ENCODE data around the gene SYN1. TPM values are rescaled to one million over a fixed set of nuclear protein-coding genes. Genes with fewer than 3 reads are reported as not detected.

The SYN1 gene
- polyA plus RNA-seq, 1 donor, result 11.6 TPM

GRCh38 chrX:47597222-47597621, 22.4 kb downstream of the SYN1 start:
- no peak for DNase-seq (ENCODE audit: low read depth)

GRCh38 chrX:47596256-47596655, 23.4 kb downstream of the SYN1 start:
- no peak for DNase-seq (ENCODE audit: low read depth)

GRCh38 chrX:47595716-47596251, 23.9 kb downstream of the SYN1 start:
- DNase-seq (ENCODE audit: low read depth), result no peak

GRCh38 chrX:47593522-47593921, 26.1 kb downstream of the SYN1 start:
- no peak for DNase-seq (ENCODE audit: low read depth)

- DNase-seq (ENCODE audit: low read depth), result no peak
Observed at GRCh38 chrX:47590984-47591383, 28.7 kb downstream of the SYN1 start.

GRCh38 chrX:47587906-47588735, 31.5 kb downstream of the SYN1 start:
- no peak for DNase-seq (ENCODE audit: low read depth)

GRCh38 chrX:47587091-47587891, 32.4 kb downstream of the SYN1 start:
- DNase-seq (ENCODE audit: low read depth), result no peak

- no peak for DNase-seq (ENCODE audit: low read depth)
Observed at GRCh38 chrX:47586043-47586787, 33.4 kb downstream of the SYN1 start.

GRCh38 chrX:47585273-47585672, 34.4 kb downstream of the SYN1 start:
- DNase-seq (ENCODE audit: low read depth), result no peak

GRCh38 chrX:47584714-47585113, 34.9 kb downstream of the SYN1 start:
- no peak for DNase-seq (ENCODE audit: low read depth)

- no peak for DNase-seq (ENCODE audit: low read depth)
Observed at GRCh38 chrX:47583240-47583861, 36.3 kb downstream of the SYN1 start.

- peak; percentile 61 for DNase-seq (ENCODE audit: low read depth)
Observed at GRCh38 chrX:47581731-47582647, 37.7 kb downstream of the SYN1 start, which contains the start of gene TIMP1. Gene TIMP1, plus strand, starts transcription at chrX:47582436. Its CDS starts 980 bp downstream, at chrX:47583416.

GRCh38 chrX:47579537-47579936, 40.1 kb downstream of the SYN1 start:
- no peak for DNase-seq (ENCODE audit: low read depth)

- no peak for DNase-seq (ENCODE audit: low read depth)
Observed at GRCh38 chrX:47578692-47579091, 41.0 kb downstream of the SYN1 start.

- no peak for DNase-seq (ENCODE audit: low read depth)
Observed at GRCh38 chrX:47577901-47578300, 41.8 kb downstream of the SYN1 start.

- no peak for DNase-seq (ENCODE audit: low read depth)
Observed at GRCh38 chrX:47577424-47577823, 42.2 kb downstream of the SYN1 start.

- DNase-seq (ENCODE audit: low read depth), result no peak
Observed at GRCh38 chrX:47576021-47576898, 43.4 kb downstream of the SYN1 start.

GRCh38 chrX:47574547-47575301, 44.9 kb downstream of the SYN1 start:
- no peak for DNase-seq (ENCODE audit: low read depth)
